Activated CD8-positive, alpha-beta memory T cell treated with anti-CD3 and anti-CD28 coated beads, Interleukin-2, amount 50 U/mL, for 4 hours (primary cell): ENCODE measurements around the gene BRF1.
"Not testable (repeated sequence)": the region's sequence is repeated elsewhere in the genome, so short reads cannot be mapped to it uniquely, and the experiment has no call there.

ENCODE experiments used
- DNase-seq: peaks from one replicate; pipeline ENCODE4 v3.0.0-alpha.2; 2020

BRF1 gene

GRCh38 chr14:105287249-105288102 is 13.3 kb downstream of the BRF1 start:
- DNase-seq = no peak

DNA sequence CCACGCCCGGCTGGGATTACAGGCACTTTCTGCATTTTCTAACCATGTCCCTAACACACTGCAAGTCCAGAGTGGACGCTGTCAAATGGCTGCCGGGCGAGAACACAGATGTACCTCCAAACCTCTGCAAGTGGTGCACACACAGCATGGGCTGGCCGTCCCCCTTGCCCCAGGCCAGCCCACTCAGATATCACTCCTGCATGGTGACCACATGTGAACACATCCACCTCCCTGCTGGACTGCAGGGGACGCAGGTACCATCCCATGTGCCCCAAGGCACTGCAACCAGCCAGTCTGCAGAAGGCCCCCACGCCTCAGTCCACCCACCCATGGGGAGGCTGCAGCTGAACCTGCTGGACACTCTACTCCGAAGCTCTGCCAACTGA is 14.0 kb downstream of the BRF1 start:
- no peak for DNase-seq

DNA sequence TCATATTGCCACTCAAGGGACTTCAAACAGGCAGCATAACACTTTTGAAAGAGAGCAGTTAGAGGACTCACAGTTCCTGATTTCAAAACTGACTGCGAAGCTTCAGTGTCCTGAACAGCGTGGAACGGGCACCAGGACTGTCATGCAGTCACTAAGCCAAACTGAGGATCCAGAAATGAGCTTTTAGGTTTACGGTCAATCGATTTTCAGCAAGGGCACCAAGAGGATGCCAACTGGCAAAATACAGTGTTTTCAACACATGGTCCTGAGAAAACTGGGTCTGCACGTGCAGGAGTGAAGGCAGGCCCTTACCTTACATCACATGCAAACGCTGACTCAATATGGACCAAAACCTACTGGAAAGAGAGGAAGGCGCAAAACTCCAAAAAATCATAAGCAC is 15.6 kb downstream of the BRF1 start:
- no peak for DNase-seq

DNA sequence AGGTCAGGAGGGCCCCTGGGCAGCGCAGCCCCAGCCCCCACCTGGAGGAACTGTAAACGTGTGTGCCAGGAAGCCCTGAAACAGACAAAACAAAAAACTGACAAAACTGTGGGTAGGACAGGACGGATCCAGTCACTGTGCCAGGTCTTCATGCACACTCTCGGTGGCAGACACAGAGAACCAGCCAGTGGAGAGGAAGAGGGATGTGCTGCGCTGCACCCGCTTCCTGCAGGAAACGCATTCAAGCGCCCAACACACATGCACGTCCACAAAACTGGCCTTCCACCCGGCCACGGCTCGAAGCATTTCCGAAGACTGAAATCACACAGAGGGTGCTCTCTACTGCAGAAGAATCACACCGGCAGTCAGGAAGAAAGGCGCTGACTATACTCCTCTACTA is 16.9 kb downstream of the BRF1 start:
- DNase-seq = no peak

GRCh38 chr14:105283028-105283427 is 17.8 kb downstream of the BRF1 start:
- no peak for DNase-seq

GRCh38 chr14:105282098-105282725 is 18.6 kb downstream of the BRF1 start:
- DNase-seq = no peak

GRCh38 chr14:105281371-105282097 is 19.3 kb downstream of the BRF1 start:
- no peak for DNase-seq

DNA sequence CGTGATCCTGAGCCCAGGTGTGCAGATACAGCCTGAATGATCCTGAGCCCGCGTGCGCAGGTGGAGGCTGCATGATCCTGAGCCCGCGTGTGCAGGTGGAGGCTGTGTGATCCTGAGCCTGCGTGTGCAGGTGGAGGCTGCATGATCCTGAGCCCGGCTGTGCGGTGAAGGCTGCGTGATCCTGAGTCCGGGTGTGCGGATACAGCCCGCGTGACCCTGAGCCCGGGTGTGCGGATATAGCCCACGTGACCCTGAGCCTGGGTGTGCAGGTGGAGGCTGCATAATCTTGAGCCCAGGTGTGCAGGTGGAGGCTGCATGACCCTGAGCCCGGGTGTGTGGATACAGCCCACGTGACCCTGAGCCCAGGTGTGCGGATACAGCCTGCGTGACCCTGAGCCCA is 20.3 kb downstream of the BRF1 start:
- DNase-seq = no peak

DNA sequence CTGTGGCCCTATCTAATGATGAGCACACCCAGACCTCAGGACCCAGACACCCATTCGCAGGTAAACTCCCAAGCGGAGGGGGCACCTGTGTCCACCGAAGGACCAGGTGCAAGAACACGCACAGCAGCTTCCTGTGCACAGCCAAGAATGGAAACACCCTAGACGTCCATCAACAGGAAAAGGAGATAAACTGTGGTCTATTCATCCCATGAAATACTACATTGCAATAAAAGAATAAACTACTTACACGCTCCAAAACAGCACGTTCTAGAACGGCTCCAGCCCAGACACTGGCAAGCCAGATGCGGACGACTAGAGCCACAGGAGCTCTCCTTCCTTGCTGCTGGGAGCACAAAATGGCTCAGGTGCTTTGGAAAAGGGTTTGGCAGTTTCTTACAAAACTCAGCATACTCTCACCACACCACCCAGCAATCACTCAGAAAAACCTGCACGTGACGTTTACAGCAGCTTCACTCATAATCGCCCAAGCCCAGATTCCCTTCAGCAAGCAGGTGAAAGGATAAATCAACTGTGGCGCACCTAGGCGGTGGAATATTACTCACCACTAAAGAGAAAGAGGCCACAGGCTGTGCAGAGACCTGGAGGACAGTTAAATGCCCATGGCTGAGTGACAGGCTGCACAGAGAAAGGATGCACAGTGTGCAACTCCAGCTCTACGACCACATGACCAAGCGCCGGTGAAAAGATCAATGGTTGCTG is 21.0 kb downstream of the BRF1 start:
- no peak for DNase-seq

- not testable (repeated sequence) for DNase-seq
Observed at GRCh38 chr14:105277448-105277847, 23.4 kb downstream of the BRF1 start.

- DNase-seq = no peak
Observed at GRCh38 chr14:105275267-105275946, 25.4 kb downstream of the BRF1 start.

DNA sequence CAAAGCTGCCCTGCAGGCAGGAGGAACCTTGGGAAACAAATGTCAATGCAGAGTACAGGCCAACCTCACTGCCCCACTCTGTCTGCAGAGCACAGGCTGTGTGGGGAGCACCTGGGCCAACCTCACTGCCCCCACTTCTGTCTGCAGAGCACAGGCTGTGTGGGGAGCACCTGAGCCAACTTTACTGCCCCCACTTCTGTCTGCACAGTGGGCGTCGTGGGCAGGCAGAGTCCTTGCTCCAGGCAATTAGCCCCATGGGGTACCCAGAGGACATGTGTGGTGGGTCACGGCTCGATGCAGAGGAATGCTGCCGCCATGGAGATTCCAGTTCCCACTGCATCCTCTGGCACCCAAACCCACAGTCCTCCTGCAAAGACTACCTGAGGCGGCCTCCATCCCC is 26.2 kb downstream of the BRF1 start:
- no peak for DNase-seq

DNA sequence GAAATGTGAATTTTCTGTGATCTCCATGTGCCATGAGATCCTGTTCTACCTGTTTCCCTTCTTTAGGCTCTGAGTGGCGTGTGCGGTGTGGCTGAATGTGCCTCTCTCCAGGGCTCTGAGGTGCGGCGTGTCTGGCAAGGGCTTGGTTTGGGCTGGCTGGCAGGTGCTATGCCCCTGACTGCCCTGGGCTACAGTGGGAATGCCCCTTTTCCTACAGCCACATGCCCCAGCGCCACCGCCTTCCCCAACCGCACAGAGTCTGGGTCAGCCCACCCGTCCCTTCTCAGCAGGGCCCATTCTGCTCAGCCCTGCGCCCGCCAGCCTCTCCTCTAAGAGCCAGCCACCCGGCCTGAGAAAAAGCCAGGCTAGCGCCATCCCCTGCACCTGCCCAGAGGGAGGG is 27.7 kb downstream of the BRF1 start:
- no peak for DNase-seq

DNA sequence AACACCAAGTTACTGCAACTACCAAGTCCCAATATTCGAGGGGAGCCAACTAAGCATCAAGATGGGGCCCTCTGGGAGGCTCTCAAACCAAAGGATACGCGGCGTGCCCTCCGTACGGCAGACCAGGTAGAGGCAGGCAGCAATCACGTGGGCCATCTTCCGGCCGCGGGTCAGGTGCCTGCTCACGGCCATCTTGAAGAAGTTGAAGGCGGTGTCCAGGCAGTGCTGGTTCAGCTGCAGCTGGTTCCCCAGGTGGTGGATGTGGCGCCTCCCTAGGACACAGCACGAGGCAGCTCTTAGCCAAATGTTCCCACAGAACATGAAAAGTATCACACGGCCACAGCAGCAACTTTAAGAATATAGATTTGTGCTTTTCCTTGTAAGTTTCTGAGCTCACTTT is 28.2 kb downstream of the BRF1 start:
- DNase-seq = no peak

DNA sequence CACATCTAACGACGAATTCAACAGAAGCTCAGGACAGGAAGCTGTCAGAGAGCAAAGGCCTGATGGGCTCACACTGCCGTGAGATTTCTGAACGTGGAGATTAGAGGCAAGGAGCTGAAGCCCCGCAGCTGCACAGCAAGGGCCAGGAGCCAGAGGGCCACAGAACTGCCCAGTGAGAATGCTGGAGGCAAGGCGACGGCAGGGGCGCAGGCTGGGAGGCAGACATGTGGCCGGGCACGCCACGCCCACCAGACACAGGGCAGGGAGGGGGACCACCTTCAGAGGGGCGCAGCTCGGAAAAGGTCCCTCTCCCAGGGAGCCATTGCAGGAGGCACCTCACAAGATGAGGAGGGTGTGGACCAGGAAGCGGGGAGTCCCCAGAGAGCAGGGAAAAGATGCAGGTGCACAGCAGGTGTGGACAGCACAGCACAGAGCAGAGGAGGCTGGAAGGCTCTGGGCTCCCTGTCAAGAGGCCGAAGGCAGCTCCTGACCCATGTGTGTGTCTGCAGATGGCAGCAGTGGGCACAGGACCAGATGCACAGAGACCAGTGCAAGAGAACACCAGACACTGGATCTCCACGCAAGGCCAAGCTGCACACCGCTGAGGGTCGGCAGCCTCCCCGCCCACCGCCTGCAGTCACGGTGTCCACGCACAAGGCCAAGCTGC is 29.4 kb downstream of the BRF1 start:
- no peak for DNase-seq

DNA sequence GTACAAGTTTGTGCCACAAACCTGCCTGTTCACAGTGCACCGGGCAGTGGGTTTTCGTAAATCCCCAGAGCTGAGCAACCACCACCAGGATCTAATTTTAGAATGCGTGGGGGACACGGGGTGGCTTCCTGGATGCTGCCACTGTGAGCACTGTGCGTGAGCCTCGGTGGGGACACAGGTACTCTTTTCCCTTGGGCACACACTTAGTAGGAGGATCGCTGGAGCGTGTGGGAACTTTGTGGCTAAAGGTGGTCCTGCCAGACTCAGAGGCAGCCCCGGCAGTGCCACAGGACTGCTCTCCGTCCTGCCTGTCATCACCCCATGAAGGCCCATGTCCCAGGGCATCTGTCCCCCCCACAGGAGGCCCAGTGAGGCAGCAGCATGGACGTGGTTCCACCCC is 31.4 kb downstream of the BRF1 start:
- DNase-seq = no peak

DNA sequence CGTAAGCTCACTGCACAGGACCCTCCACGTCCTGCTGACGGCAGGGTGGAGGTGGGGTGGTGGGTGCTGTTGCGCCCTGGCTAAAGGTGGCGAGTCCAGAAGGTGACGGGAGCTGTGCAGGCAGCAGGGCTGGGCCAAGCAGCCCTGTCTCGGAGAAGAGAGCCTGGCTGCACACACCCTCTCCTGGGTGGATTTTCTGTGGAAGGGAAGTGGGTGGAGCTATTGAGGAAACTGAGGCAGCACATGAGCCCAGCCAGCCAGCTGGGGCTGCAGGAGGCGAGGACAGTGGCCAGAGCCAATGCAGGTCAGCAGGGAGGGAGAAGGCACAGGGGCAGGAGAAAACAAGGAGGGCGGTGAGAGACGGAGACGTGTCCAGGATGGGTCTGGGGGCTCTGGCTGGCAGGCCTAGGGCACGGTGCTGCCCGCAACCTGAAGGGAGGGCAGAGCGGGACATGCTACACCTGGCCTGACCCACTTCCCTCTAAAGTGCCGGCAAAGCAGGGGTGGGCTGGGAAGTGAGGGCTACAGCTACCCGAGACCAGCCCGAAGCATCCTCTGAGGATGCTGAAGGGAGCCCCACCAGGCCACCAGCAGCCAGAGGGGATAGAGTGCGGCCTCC is 32.0 kb downstream of the BRF1 start:
- DNase-seq = no peak

DNA sequence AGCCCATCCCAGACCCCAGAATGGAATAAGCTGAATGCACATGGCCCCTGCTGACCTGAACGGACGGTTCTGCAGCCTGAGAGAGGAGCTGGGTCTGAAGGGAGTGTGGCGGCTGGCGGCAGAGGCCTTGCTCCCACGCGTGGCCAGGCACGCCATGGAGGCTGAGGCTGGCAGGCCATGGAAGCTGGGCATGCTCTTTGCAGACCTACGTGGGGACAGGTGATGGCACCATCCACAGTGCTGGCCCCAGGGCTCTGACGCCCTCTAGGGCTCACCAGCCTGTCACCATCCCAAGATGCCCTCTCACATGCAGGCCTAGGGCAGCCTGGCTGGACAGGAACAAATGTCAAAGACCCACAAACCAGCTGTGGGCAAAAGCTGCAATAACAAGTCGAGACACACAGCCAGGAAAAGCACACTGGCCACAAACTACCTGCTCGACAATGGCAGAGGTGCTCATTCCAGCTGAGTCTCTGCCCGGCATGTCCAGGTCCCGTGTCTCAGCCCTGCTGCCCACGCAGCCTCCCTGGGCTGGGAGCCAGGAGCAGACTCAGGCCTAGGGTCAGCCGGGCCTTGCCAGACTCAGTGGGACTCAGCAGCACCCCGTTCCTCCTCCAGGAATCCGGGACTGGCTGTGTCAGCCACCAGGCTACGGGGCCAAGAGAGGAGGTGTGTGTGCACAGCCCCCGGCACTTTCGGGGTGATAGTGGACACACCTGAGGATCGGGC is 32.8 kb downstream of the BRF1 start:
- no peak for DNase-seq

DNA sequence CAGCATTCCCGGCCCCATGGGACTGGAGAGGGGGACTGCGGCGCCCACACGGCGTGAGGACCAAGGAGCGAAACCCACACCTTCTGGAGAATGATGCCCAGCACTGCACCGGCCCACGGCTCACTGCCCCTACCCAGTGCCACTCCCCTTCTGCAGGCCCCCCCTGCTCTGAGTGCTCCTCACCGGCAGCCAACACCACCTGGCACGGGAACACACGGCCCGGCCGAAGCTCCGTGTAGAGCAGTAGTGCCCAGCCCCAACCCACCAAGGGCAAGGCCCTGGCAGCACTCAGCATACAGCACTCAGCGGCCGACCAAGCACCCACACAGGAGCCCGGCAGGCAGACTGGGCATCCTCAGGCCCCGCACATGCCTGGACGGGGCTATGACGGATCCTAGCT is 39.0 kb downstream of the BRF1 start:
- DNase-seq = no peak

DNA sequence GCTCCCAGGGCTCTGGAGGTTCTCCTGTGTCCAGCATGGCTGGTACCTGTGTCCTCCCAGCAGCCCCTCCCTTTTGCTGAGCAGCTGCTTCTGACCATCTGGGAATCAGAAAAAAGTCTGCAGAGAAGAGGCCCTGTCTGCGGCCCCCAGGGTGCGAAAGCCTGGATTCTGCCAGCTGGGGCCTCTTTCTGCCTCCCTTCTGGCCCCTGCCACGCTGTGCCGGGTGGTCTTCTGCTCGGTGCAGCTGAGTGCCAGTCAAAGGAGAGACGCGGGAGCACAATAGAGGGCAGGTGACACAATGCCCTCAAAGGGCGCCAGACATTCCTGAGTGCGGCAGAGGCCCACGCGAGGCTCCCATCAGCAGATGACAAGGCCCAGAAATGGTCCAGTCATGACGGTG is 39.8 kb downstream of the BRF1 start:
- no peak for DNase-seq

GRCh38 chr14:105258846-105259245 is 42.0 kb downstream of the BRF1 start:
- DNase-seq = no peak
